Body of pancreas (tissue), 4 donors: Measurements from ENCODE around the gene GOLGA8J.

ENCODE experiments used
- POLR2A ChIP-seq, 3 donors: fragments of 450-650 bp; IDR thresholded peaks; one replicate each; pipeline ENCODE4 v1.6.1; 2016; ENCODE audit warnings: antibody characterized with exemption in 3 of 3, mild to moderate bottlenecking in 2 of 3
- TF ChIP-seq, protein P1 (sequence below), 7 experiments: fragments of 450-650 bp in 4 of 7; fragments of 200-600 bp in 3 of 7; sonication (generic) in 3 of 7; IDR thresholded peaks; one replicate each; pipeline ENCODE4 v1.5.1; 2016 to 2019; ENCODE audit warnings: antibody characterized with exemption in 7 of 7

DNA sequence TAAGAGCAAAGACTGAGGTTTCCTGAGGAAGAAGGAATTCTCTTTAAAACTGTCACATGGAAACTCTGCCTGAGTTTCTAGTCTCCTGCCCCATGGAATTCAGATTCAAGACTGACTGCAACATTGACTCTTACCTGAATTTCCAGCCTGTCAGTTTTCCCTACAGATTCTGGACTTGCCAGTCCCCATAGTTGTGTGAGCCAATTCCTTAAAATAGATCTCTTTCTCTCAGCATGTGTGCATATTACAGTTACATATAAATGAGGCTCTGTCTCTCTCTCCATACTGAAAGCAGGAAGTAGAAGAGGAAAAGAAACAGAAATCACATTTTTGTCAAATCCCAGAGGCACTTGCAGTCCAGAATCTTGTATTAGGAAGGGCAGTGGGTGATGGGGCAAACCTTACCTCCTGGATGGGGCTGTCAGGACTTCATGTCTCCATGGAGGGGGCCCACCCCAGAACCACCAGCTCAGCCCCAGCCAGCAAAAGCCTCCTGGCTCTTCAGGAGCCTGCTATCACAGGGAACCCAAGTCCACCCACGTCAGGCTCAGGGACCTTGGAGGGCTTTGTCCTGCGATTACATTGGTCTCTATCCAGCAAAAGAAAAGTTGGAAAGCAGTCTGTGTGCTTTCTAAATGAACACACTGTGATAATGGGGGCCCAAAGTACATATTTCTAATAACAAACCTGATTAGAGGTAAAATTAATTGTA is 18.8 kb upstream of the GOLGA8J start:
- TF ChIP-seq POLR2A (IDR thresholded peaks at IDR 0.05), result no peak
- TF ChIP-seq, protein P1, sequence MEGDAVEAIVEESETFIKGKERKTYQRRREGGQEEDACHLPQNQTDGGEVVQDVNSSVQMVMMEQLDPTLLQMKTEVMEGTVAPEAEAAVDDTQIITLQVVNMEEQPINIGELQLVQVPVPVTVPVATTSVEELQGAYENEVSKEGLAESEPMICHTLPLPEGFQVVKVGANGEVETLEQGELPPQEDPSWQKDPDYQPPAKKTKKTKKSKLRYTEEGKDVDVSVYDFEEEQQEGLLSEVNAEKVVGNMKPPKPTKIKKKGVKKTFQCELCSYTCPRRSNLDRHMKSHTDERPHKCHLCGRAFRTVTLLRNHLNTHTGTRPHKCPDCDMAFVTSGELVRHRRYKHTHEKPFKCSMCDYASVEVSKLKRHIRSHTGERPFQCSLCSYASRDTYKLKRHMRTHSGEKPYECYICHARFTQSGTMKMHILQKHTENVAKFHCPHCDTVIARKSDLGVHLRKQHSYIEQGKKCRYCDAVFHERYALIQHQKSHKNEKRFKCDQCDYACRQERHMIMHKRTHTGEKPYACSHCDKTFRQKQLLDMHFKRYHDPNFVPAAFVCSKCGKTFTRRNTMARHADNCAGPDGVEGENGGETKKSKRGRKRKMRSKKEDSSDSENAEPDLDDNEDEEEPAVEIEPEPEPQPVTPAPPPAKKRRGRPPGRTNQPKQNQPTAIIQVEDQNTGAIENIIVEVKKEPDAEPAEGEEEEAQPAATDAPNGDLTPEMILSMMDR (IDR thresholded peaks at IDR 0.05), result no peak
